ENCODE measurements around the gene ARL6IP6. TPM values are rescaled to one million over a fixed set of nuclear protein-coding genes. Genes with fewer than 3 reads are reported as not detected.

Gene ARL6IP6
- total and polyA plus RNA-seq, 2 experiments from 2014 or later: 49.1 to 65.4 TPM

- TF ChIP-seq ZNF462 (CRISPR knock-in tag; IDR thresholded peaks at IDR 0.05) (no peak), CTCF (conservative IDR thresholded peaks at IDR 0.05; ENCODE audit: low read depth in 2 of 2) (no peak)
Measured at GRCh38 chr2:152804687-152805408, 86.4 kb downstream of the ARL6IP6 start (continued).

GRCh38 chr2:152811916-152812315 lies 93.5 kb downstream of the ARL6IP6 start:
- no peaks in the 10 kb centered on the region for H3F3A ChIP-seq (replicated peaks; ENCODE audit: low read depth)
- no peak overlapping the region for H3K4me3 ChIP-seq
- Mint-ChIP-seq H3K9me3 (peaks cover 4% of the 10 kb centered on the region; the same call in 2 of the 3 replicates), H3K4me1 (no peaks in the 10 kb centered on the region), H3K4me3 (no peak overlapping the region), H3K27ac (no peak overlapping the region), H3K36me3 (ENCODE audit: low read depth) (no peaks in the 10 kb centered on the region), H3K27me3 (ENCODE audit: insufficient read depth, low read depth, poor library complexity) (peaks cover 14% of the 10 kb centered on the region)
- H3K36me3 ChIP-seq (ENCODE audit: insufficient read depth): no peaks in the 10 kb centered on the region
- no peak overlapping the region for H3K4me2 ChIP-seq
- ATAC-seq: no peak
- no peaks in the 10 kb centered on the region for H3K9me2 ChIP-seq (ENCODE audit: insufficient read depth)
- TF ChIP-seq STAT1 (IDR thresholded peaks at IDR 0.05; ENCODE audit: unreplicated experiment) (no peak), EZH2 (IDR thresholded peaks at IDR 0.05; ENCODE audit: low read depth, unreplicated experiment) (no peak), CREB1 (CRISPR knock-in tag; IDR thresholded peaks at IDR 0.05; ENCODE audit: low read depth) (no peak), NANOG (IDR thresholded peaks at IDR 0.05; ENCODE audit: borderline replicate concordance) (no peak)
- H3K79me2 ChIP-seq (replicated peaks; ENCODE audit: insufficient read depth): no peaks in the 10 kb centered on the region
- H4K20me1 ChIP-seq (replicated peaks; ENCODE audit: insufficient read depth): no peaks in the 10 kb centered on the region
- H3K4me1 ChIP-seq (ENCODE audit: insufficient read depth): no peaks in the 10 kb centered on the region
- DNase-seq (ENCODE audit: low spot score): no peak
- H2AFZ ChIP-seq: no peak overlapping the region
- H3K27me3 ChIP-seq (ENCODE audit: insufficient read depth): no peaks in the 10 kb centered on the region
- H3K27ac ChIP-seq (ENCODE audit: low read depth): no peak overlapping the region

Other genes with a start within 250 kb of the ARL6IP6 start
- 158 and 261 TPM in 2 replicates for gene PRPF40A, start 1.2 kb upstream of the ARL6IP6 start, total RNA-seq (2014; rRNA removed; shearing (Covaris generic))
- 194 and 254 TPM in 2 replicates for gene PRPF40A, start 1.2 kb upstream of the ARL6IP6 start, polyA plus RNA-seq (2016; fragmentation: Nextera tagmentation; extraction: Ambion mirVana)